HEK293T (cell line): Measurements from ENCODE around the gene MANBA.

Experiments
- ARNT ChIP-seq: fragments of 450-650 bp; IDR thresholded peaks from 2 replicates; pipeline ENCODE4 v1.6.1; 2017; ENCODE audit warnings: mild to moderate bottlenecking
- BHLHE40 ChIP-seq: fragments of 450-650 bp; IDR thresholded peaks from 2 replicates; pipeline ENCODE4 v1.6.1; 2016; ENCODE audit warnings: mild to moderate bottlenecking, moderate library complexity, borderline replicate concordance
- ELF4 ChIP-seq: fragments of 450-650 bp; IDR thresholded peaks from 2 replicates; pipeline ENCODE4 v1.6.1; 2017; ENCODE audit warnings: antibody characterized with exemption
- FOXA1 ChIP-seq: fragments of 450-650 bp; IDR thresholded peaks from 2 replicates; pipeline ENCODE4 v1.6.1; 2016; ENCODE audit warnings: mild to moderate bottlenecking
- FOXK2 ChIP-seq: fragments of 450-650 bp; IDR thresholded peaks from 2 replicates; pipeline ENCODE4 v1.6.1; 2016; ENCODE audit warnings: mild to moderate bottlenecking
- FOXM1 ChIP-seq: fragments of 450-650 bp; IDR thresholded peaks from 2 replicates; pipeline ENCODE4 v1.6.1; 2017; ENCODE audit warnings: mild to moderate bottlenecking, borderline replicate concordance
- NFRKB ChIP-seq: fragments of 450-650 bp; IDR thresholded peaks from 2 replicates; pipeline ENCODE4 v1.6.1; 2016; ENCODE audit warnings: mild to moderate bottlenecking, moderate library complexity
- SP1 ChIP-seq: fragments of 450-650 bp; IDR thresholded peaks from 2 replicates; pipeline ENCODE4 v1.6.1; 2017
- ZNF384 ChIP-seq: fragments of 450-650 bp; IDR thresholded peaks from 2 replicates; pipeline ENCODE4 v1.6.1; 2016

GRCh38 chr4:102610476-102610875 lies 150.3 kb downstream of the MANBA start:
- TF ChIP-seq NFRKB (no peak), FOXA1 (no peak), FOXK2 (no peak), FOXM1 (no peak), ZNF384 (no peak), ARNT (no peak), ELF4 (no peak), SP1 (no peak), BHLHE40 (no peak)
